Measurements from ENCODE around the gene AKAP6.

DNA sequence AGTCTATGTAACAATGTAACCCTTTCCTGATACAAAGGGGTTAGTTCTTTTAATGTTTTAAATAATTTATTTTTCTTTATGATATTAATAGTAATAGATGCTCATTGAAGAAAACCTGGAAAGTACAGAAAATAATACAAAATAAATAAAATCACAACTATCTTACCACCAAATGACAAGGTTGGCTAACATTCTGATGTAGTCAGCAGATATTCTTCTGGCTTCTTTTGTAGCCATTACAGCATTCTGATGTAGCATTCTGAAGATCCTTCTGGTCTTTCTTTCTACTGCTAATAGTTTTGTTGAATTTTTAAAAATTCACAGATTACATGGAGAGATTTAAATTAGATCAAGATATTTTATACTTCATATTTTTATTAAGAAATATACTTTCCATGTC is 301.6 kb downstream of the AKAP6 start:
- TF ChIP-seq SIRT6 (IDR thresholded peaks at IDR 0.05; ENCODE audit: low read length) (no peak), HDAC6 (IDR thresholded peaks at IDR 0.05; ENCODE audit: low read depth, low read length) (no peak), POLR2AphosphoS5 (IDR thresholded peaks at IDR 0.05; ENCODE audit: low read depth, low read length) (no peak), FOSL1 (IDR thresholded peaks at IDR 0.05; ENCODE audit: insufficient read depth, low read depth, low read length) (no peak), TBP (IDR thresholded peaks at IDR 0.05; ENCODE audit: low read depth, low read length) (no peak), HDAC2 (IDR thresholded peaks at IDR 0.05; ENCODE audit: borderline replicate concordance in 1 of 2, low read depth in 2 of 2, low read length in 2 of 2) (no peak), CTCF (IDR thresholded peaks at IDR 0.05; ENCODE audit: control extremely low read depth in 1 of 3, insufficient read depth in 1 of 3, low read depth in 1 of 3, low read length in 3 of 3) (no peak), GABPA (IDR thresholded peaks at IDR 0.05; ENCODE audit: borderline replicate concordance, insufficient read depth, low read length) (no peak), EGR1 (IDR thresholded peaks at IDR 0.05; ENCODE audit: borderline replicate concordance, low read depth, low read length) (no peak), YY1 (IDR thresholded peaks at IDR 0.05; ENCODE audit: low read depth, low read length) (no peak), ZNF274 (IDR thresholded peaks at IDR 0.05; ENCODE audit: borderline replicate concordance, extremely low read depth, low read length) (no peak), TAF1 (IDR thresholded peaks at IDR 0.05; ENCODE audit: low read depth, low read length) (no peak)
- TF ChIP-seq, protein P1, sequence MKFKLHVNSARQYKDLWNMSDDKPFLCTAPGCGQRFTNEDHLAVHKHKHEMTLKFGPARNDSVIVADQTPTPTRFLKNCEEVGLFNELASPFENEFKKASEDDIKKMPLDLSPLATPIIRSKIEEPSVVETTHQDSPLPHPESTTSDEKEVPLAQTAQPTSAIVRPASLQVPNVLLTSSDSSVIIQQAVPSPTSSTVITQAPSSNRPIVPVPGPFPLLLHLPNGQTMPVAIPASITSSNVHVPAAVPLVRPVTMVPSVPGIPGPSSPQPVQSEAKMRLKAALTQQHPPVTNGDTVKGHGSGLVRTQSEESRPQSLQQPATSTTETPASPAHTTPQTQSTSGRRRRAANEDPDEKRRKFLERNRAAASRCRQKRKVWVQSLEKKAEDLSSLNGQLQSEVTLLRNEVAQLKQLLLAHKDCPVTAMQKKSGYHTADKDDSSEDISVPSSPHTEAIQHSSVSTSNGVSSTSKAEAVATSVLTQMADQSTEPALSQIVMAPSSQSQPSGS (IDR thresholded peaks at IDR 0.05; ENCODE audit: low read length): no peak
